Liver (tissue), 9 donors: Measurements from ENCODE around the gene PRCC. TPM values are rescaled to one million over a fixed set of nuclear protein-coding genes. Genes with fewer than 3 reads are reported as not detected.

Experiments used
- DNase-seq: peaks from one replicate; pipeline ENCODE4 v3.0.0-alpha.2; 2017; ENCODE audit warnings: low spot score
- H3K27ac ChIP-seq, 2 donors: one replicate each; pipeline ENCODE4 v1.7.0; 2013; ENCODE audit warnings: inconsistent platforms in 2 of 2, low read length in 2 of 2, control low read depth in 1 of 2, low read depth in 1 of 2, mild to moderate bottlenecking in 1 of 2
- H3K27me3 ChIP-seq, 4 donors: one replicate each; pipeline versions ENCODE4 v1.6.1 to v1.7.0; 2013; ENCODE audit warnings: low read length in 3 of 4, inconsistent platforms in 1 of 4, mild to moderate bottlenecking in 1 of 4, moderate library complexity in 1 of 4; ENCODE audit not compliant: control insufficient read depth in 4 of 4, insufficient read depth in 4 of 4
- H3K36me3 ChIP-seq, 4 donors: one replicate each; pipeline versions ENCODE4 v1.6.1 to v1.7.0; 2013; ENCODE audit warnings: low read length in 3 of 4, mild to moderate bottlenecking in 3 of 4, low read depth in 1 of 4, moderate library complexity in 1 of 4; ENCODE audit not compliant: control insufficient read depth in 4 of 4, insufficient read depth in 3 of 4
- H3K4me1 ChIP-seq, 4 donors: one replicate each; pipeline versions ENCODE4 v1.6.1 to v1.7.0; 2013; ENCODE audit warnings: low read length in 3 of 4, mild to moderate bottlenecking in 3 of 4, moderate library complexity in 1 of 4; ENCODE audit not compliant: control insufficient read depth in 4 of 4, insufficient read depth in 4 of 4
- H3K4me3 ChIP-seq, 3 donors: one replicate each; pipeline versions ENCODE4 v1.6.1 to v1.7.0; 2013; ENCODE audit warnings: low read length in 3 of 3, control low read depth in 1 of 3, low read depth in 1 of 3, mild to moderate bottlenecking in 1 of 3
- H3K9ac ChIP-seq, 2 donors: one replicate each; pipeline ENCODE4 v1.7.0; 2013; ENCODE audit warnings: low read length in 2 of 2, mild to moderate bottlenecking in 2 of 2, moderate library complexity in 2 of 2, control low read depth in 1 of 2, low read depth in 1 of 2
- H3K9me3 ChIP-seq, 4 donors: one replicate each; pipeline versions ENCODE4 v1.6.1 to v1.7.0; 2013; ENCODE audit warnings: low read length in 3 of 4; ENCODE audit not compliant: control insufficient read depth in 4 of 4
- EGR1 ChIP-seq, 2 donors: IDR thresholded peaks; 2 replicates each; pipeline ENCODE4 v1.6.1; 2016 to 2018; ENCODE audit warnings: antibody characterized with exemption in 2 of 2, low read depth in 2 of 2
- FOXA1 ChIP-seq: IDR thresholded peaks from 2 replicates; pipeline ENCODE4 v1.6.1; 2016; ENCODE audit warnings: antibody characterized with exemption
- FOXA2 ChIP-seq: IDR thresholded peaks from 2 replicates; pipeline ENCODE4 v1.6.1; 2016; ENCODE audit warnings: antibody characterized with exemption
- GABPA ChIP-seq, 2 donors: IDR thresholded peaks in 1 of 2; conservative IDR thresholded peaks in 1 of 2; 2 replicates each; pipeline ENCODE4 v1.6.1; 2016; ENCODE audit warnings: antibody characterized with exemption in 2 of 2, mild to moderate bottlenecking in 1 of 2, moderate library complexity in 1 of 2
- HNF4A ChIP-seq, 2 donors: conservative IDR thresholded peaks; 2 replicates each; pipeline ENCODE4 v1.6.1; 2016; ENCODE audit warnings: antibody characterized with exemption in 2 of 2, mild to moderate bottlenecking in 2 of 2
- HNF4G ChIP-seq: IDR thresholded peaks from 2 replicates; pipeline ENCODE4 v1.6.1; 2016; ENCODE audit warnings: antibody characterized with exemption
- JUND ChIP-seq, 2 donors: IDR thresholded peaks; 2 replicates each; pipeline ENCODE4 v1.6.1; 2016; ENCODE audit warnings: antibody characterized with exemption in 2 of 2
- MAX ChIP-seq: IDR thresholded peaks from 2 replicates; pipeline ENCODE4 v1.6.1; 2016; ENCODE audit warnings: antibody characterized with exemption
- NR2F2 ChIP-seq: IDR thresholded peaks from 2 replicates; pipeline ENCODE4 v1.6.1; 2016; ENCODE audit warnings: antibody characterized with exemption
- RAD21 ChIP-seq, 2 donors: IDR thresholded peaks; 2 replicates each; pipeline ENCODE4 v1.6.1; 2016; ENCODE audit warnings: antibody characterized with exemption in 2 of 2, mild to moderate bottlenecking in 2 of 2
- RXRA ChIP-seq, 2 donors: IDR thresholded peaks; 2 replicates each; pipeline ENCODE4 v1.6.1; 2017 to 2018; ENCODE audit warnings: antibody characterized with exemption in 2 of 2, mild to moderate bottlenecking in 1 of 2
- SP1 ChIP-seq: IDR thresholded peaks from 2 replicates; pipeline ENCODE4 v1.6.1; 2018; ENCODE audit warnings: antibody characterized with exemption, mild to moderate bottlenecking
- TAF1 ChIP-seq: conservative IDR thresholded peaks from 2 replicates; pipeline ENCODE4 v1.6.1; 2016; ENCODE audit warnings: antibody characterized with exemption, mild to moderate bottlenecking
- YY1 ChIP-seq: IDR thresholded peaks from 2 replicates; pipeline ENCODE4 v1.6.1; 2016; ENCODE audit warnings: antibody characterized with exemption, mild to moderate bottlenecking
- ZBTB33 ChIP-seq: IDR thresholded peaks from 2 replicates; pipeline ENCODE4 v1.6.1; 2016; ENCODE audit warnings: antibody characterized with exemption
- WGBS: extraction: QIAGEN DNeasy Blood & Tissue Kit; methylation state at CpG from one replicate; pipeline ENCODE4 v1.1.7; 2013; 5-methylcytosine and 5-hydroxymethylcytosine counted together
- polyA plus RNA-seq, 2 donors: library from polyadenylated mRNA; stranded (reverse) in 1 of 2; unstranded in 1 of 2; fragments of 200-250 nt in 1 of 2; fragments of >200 nt in 1 of 2; fragmentation: Nextera tagmentation in 1 of 2; extraction: Ambion mirVana in 1 of 2; gene quantifications; one replicate each; pipeline versions ENCODE4 v1.2.1 to v1.2.3, GENCODE V29; 2013 to 2015
- total RNA-seq, 2 donors: library from RNA; depleted of rRNA; stranded (reverse); fragments of >200 nt; gene quantifications; one replicate each; pipeline ENCODE4 v1.2.3, GENCODE V29; 2014
- TF ChIP-seq, protein P1 (sequence below): IDR thresholded peaks from 2 replicates; pipeline ENCODE4 v1.6.1; 2016; ENCODE audit warnings: antibody characterized with exemption
- TF ChIP-seq, protein P2 (sequence below): fragments of 150-350 bp; IDR thresholded peaks from 2 replicates; pipeline ENCODE4 v1.5.1; 2017; ENCODE audit warnings: improper control_type of control experiment, low read depth, low read length; ENCODE audit not compliant: missing input control
- TF ChIP-seq, protein P3 (sequence below): IDR thresholded peaks from 2 replicates; pipeline ENCODE4 v1.6.1; 2016; ENCODE audit warnings: antibody characterized with exemption, mild to moderate bottlenecking
- donor health status: healthy.
- donor health status: healthy.
- donor health status: healthy.
- donor health status: healthy.
- donor health status: healthy.

The PRCC gene
- total and polyA plus RNA-seq, 4 donors, result 8.8 to 19.3 (median 14.3) TPM

GRCh38 chr1:156844102-156844501, 76.8 kb downstream of the PRCC start:
- no peak overlapping the region for H3K27ac ChIP-seq
- no peak overlapping the region for H3K4me3 ChIP-seq
- no peaks in the 10 kb centered on the region for H3K36me3 ChIP-seq
- DNase-seq, result no peak
- no peak overlapping the region for H3K9ac ChIP-seq
- peaks cover 0 to 9% (median 7%) of the 10 kb centered on the region in 4 donors for H3K27me3 ChIP-seq
- H3K4me1 ChIP-seq, result peaks cover 0 to 6% (median 4%) of the 10 kb centered on the region in 4 donors
- TF ChIP-seq SP1, result no peak
- TF ChIP-seq HNF4A (conservative IDR thresholded peaks at IDR 0.05), result no peak
- no peak for TF ChIP-seq FOXA2
- TF ChIP-seq RAD21 (IDR thresholded peaks at IDR 0.05), result no peak
- no peak for TF ChIP-seq HNF4G
- TF ChIP-seq, protein P1, sequence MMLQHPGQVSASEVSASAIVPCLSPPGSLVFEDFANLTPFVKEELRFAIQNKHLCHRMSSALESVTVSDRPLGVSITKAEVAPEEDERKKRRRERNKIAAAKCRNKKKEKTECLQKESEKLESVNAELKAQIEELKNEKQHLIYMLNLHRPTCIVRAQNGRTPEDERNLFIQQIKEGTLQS, result no peak
- TF ChIP-seq NR2F2, result no peak
- TF ChIP-seq TAF1, result no peak
- no peaks in the 10 kb centered on the region for H3K9me3 ChIP-seq
- WGBS, result 40% methylated on average over 6 of the region's 6 CpGs

DNA sequence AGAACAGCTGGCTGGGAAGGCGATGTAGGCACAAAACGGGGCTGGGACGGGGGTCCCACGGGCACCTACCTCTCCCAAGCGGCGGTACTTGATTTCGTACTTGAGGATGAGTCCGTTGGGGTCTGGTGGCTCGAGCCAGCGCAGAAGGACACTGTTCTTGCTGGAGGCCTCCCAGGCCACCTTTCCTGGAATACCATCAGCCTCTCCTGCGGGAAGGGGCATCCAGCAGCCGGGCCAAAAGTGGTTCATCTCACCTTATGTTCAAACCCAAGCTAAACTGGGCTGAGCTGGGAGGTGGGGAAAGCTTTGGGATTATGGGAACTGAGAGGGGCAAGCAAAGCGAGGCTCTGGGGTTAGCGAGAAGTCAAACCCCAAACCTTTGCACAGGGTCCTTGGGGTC, 77.3 kb downstream of the PRCC start:
- Histone ChIP-seq H3K36me3 (no peaks in the 10 kb centered on the region), H3K9ac (no peak overlapping the region), H3K9me3 (no peaks in the 10 kb centered on the region), H3K27me3 (peaks cover 0 to 9% (median 7%) of the 10 kb centered on the region in 4 donors), H3K4me1 (peaks cover 0 to 6% (median 4%) of the 10 kb centered on the region in 4 donors), H3K27ac (no peak overlapping the region), H3K4me3 (no peak overlapping the region)
- 26% methylated on average over 14 of the region's 14 CpGs for WGBS
- no peak for DNase-seq
- TF ChIP-seq, protein P2, sequence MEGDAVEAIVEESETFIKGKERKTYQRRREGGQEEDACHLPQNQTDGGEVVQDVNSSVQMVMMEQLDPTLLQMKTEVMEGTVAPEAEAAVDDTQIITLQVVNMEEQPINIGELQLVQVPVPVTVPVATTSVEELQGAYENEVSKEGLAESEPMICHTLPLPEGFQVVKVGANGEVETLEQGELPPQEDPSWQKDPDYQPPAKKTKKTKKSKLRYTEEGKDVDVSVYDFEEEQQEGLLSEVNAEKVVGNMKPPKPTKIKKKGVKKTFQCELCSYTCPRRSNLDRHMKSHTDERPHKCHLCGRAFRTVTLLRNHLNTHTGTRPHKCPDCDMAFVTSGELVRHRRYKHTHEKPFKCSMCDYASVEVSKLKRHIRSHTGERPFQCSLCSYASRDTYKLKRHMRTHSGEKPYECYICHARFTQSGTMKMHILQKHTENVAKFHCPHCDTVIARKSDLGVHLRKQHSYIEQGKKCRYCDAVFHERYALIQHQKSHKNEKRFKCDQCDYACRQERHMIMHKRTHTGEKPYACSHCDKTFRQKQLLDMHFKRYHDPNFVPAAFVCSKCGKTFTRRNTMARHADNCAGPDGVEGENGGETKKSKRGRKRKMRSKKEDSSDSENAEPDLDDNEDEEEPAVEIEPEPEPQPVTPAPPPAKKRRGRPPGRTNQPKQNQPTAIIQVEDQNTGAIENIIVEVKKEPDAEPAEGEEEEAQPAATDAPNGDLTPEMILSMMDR, result no peak
- TF ChIP-seq HNF4G (no peak), FOXA1 (no peak), ZBTB33 (no peak)

DNA sequence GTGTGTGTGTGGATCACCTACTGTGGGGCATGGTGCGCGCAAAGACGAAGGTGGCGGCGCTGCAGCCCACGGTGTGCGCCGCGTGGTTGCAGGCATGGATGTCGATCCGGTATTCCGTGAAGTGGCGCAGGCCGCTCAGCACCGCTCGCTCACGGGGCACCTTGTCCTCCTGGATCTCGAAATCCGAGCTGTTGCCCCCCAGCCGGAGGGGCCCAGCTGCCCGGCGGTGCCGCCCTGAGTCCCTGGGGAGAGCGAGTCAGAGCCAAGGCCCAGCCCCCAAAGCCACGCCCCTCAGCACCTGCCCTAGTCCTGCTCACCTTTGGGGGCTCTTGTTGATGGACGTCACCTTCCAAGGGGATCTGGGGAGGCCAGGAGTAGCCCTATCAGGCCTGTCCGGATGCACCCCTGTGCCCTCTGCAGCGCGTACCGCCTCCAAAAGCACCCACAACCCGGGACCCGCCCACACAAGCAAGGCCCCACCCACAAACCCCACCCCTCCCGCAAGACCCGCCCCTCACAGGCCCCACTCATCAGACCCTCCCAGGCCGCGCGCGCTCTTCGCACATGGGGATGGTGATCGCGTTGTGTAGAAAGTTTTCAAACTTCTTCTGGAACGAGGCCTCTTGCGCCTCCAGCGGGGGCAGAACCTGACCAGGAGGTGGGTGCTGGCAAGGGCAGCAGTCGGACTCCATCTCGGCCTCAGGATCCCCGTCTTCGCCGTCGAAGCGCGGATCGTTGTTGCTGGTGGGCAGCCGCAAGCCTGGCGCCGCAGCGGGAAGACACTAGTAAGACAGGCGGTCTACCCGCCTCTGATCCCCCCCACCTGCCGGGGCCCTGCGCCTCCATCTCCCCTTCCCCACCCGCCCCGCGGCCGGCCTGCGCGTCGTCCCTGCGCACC, 78.0 kb downstream of the PRCC start:
- H3K27me3 ChIP-seq, result peaks cover 0 to 9% (median 6%) of the 10 kb centered on the region in 4 donors
- no peaks in the 10 kb centered on the region for H3K36me3 ChIP-seq
- H3K9ac ChIP-seq, result no peak overlapping the region
- no peak for DNase-seq
- 14% methylated on average over 69 of the region's 69 CpGs for WGBS
- peaks cover 0 to 6% (median 4%) of the 10 kb centered on the region in 4 donors for H3K4me1 ChIP-seq
- no peak overlapping the region for H3K27ac ChIP-seq
- no peak overlapping the region for H3K4me3 ChIP-seq
- no peaks in the 10 kb centered on the region for H3K9me3 ChIP-seq
- TF ChIP-seq JUND (IDR thresholded peaks at IDR 0.05), result no peak
- TF ChIP-seq FOXA1, result no peak
- no peak for TF ChIP-seq EGR1 (IDR thresholded peaks at IDR 0.05; ENCODE audit: low read depth in 2 of 2)
- TF ChIP-seq, protein P1, result no peak
- no peak for TF ChIP-seq YY1
- TF ChIP-seq HNF4A (conservative IDR thresholded peaks at IDR 0.05), result no peak
- TF ChIP-seq RXRA (IDR thresholded peaks at IDR 0.05), result no peak
- TF ChIP-seq GABPA (IDR thresholded peaks at IDR 0.05 in 1 of 2, conservative IDR thresholded peaks at IDR 0.05 in 1 of 2), result no peak
- no peak for TF ChIP-seq SP1
- TF ChIP-seq, protein P3, sequence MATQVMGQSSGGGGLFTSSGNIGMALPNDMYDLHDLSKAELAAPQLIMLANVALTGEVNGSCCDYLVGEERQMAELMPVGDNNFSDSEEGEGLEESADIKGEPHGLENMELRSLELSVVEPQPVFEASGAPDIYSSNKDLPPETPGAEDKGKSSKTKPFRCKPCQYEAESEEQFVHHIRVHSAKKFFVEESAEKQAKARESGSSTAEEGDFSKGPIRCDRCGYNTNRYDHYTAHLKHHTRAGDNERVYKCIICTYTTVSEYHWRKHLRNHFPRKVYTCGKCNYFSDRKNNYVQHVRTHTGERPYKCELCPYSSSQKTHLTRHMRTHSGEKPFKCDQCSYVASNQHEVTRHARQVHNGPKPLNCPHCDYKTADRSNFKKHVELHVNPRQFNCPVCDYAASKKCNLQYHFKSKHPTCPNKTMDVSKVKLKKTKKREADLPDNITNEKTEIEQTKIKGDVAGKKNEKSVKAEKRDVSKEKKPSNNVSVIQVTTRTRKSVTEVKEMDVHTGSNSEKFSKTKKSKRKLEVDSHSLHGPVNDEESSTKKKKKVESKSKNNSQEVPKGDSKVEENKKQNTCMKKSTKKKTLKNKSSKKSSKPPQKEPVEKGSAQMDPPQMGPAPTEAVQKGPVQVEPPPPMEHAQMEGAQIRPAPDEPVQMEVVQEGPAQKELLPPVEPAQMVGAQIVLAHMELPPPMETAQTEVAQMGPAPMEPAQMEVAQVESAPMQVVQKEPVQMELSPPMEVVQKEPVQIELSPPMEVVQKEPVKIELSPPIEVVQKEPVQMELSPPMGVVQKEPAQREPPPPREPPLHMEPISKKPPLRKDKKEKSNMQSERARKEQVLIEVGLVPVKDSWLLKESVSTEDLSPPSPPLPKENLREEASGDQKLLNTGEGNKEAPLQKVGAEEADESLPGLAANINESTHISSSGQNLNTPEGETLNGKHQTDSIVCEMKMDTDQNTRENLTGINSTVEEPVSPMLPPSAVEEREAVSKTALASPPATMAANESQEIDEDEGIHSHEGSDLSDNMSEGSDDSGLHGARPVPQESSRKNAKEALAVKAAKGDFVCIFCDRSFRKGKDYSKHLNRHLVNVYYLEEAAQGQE, result no peak
- no peak for TF ChIP-seq FOXA2
- TF ChIP-seq MAX, result no peak
- TF ChIP-seq HNF4G, result no peak
